ENCODE measurements around the gene EFCAB11.

Gene EFCAB11

GRCh38 chr14:89814126-89814525, 140.4 kb downstream of the EFCAB11 start:
- DNase-seq (ENCODE audit: low read depth in 2 of 2) = no peak

- DNase-seq (ENCODE audit: low read depth in 2 of 2) = no peak
These were observed 140.9 kb downstream of the EFCAB11 start for GRCh38 chr14:89813617-89814031.

- DNase-seq (ENCODE audit: low read depth in 2 of 2) = no peak
These were observed 142.5 kb downstream of the EFCAB11 start for GRCh38 chr14:89811954-89812575.

DNA sequence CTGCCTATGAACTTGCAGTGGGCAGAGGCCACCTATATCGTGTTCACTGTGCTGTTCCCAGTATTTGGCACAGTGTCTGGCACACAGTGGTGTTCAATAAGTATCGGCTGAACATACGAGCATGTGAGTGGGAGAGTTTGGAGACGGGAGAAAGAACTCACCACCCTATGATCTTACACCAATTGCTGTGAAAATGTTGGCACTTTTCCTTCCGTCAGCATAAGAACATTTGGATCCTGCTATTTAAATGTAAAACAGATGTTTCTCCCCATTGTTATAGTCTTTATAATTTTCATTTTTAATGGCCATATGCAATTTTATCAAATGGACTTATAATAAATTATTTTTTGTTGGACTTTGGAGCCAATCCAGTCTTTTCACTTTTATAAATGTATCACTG, 144.4 kb downstream of the EFCAB11 start:
- DNase-seq (ENCODE audit: low read depth in 2 of 2) = no peak

GRCh38 chr14:89807892-89808291, 146.6 kb downstream of the EFCAB11 start:
- no peak for DNase-seq (ENCODE audit: low read depth in 2 of 2)

- no peak for DNase-seq (ENCODE audit: low read depth in 2 of 2)
These were observed 147.4 kb downstream of the EFCAB11 start for GRCh38 chr14:89807151-89807550.

DNA sequence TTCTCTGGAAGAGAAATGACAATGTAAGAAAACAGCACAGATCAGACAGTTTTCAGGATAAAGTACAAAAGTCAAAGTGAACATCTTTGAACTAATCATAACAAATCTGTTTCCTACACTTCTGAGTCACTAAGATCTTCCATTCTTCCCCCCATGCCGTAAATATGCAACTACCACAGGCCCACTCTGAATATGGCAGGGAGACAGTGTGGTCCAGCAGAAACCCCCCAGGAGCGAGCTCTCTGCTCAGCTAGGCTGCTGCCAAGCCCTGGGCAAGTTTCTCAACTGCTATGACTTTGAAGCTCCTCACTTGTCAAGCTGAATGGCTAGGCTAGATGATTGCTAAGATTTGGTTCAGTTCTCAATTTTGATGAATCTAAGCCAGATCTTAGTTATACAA, 148.1 kb downstream of the EFCAB11 start:
- no peak for DNase-seq (ENCODE audit: low read depth in 2 of 2)

DNA sequence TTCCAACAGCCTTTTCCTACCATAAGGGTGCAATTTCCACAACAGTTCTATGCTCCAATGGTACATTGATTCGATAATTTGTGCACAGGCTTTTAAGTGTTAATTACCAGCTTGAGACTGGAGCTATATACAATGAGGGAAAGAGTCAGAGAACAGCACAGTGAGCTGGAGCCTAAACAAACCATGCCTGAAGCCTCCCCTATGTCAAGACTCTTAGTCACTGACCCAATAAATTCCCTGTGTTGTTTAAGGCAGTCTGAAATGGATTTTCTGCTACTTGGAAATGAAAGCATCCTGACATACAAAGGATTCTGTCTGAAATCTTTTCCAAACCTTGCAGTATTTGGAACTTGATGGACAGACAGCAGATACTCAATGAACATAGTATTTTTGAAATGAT, 149.0 kb downstream of the EFCAB11 start:
- DNase-seq (ENCODE audit: low read depth in 2 of 2) = no peak

DNA sequence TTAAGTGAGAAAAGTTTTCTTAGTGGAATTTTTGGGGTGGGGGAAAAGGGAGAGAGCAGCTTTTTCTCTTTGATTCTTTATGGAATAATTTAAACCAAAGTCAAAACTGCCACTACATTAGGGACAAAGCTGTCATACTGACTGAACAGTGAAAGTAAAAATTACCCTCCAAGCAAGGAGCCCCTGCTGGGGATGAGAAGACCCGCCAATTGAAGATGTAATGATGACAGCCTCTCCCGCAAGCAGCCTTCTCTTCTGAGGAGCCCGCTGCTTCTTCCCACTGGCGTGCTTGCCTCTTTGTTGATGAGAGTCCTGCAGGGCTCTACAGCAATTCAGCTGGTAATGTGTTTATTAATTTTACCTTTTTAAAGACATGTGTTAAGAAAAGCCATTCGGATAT, 151.0 kb downstream of the EFCAB11 start:
- no peak for DNase-seq (ENCODE audit: low read depth in 2 of 2)

DNA sequence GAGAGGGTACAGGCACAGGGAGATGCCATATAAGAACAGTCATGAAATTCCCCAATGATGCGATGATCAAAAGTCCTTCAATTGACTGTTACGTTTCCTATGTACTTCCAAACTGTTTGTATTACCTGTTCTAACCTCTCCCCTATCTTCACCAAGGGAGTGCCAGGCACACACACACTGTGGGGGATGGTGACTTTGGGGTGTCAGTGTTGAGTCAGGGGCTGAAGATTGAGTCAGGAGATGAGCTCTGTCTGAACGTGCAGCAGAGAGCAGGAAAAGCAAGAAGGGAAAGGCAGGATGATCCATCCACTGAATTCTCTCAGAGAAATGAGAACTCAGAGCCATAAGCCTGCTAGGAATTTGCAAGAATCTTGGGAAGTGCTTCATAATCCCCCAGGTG, 153.4 kb downstream of the EFCAB11 start:
- no peak for DNase-seq (ENCODE audit: low read depth in 2 of 2)

GRCh38 chr14:89798212-89798773, 156.2 kb downstream of the EFCAB11 start:
- DNase-seq (ENCODE audit: low read depth in 2 of 2) = no peak

DNA sequence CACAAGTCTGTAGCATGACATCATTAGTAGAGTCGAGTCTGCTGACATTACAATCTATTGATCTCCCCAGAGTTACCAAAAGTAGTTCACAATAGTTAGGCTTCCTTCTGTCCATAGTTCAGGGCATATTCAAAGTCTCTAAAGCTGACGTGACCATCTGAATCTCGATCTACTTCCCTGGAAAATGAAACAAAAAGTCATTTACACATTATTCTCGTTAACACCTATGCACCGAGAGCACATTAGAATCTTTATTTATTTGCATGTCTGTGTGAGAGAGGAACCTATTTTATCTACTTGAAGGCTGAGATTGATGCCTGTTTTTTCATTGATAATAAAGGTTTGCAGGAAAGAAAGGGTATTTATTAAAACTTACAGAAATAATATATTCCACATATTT, 157.4 kb downstream of the EFCAB11 start:
- DNase-seq (ENCODE audit: low read depth in 2 of 2) = no peak

DNA sequence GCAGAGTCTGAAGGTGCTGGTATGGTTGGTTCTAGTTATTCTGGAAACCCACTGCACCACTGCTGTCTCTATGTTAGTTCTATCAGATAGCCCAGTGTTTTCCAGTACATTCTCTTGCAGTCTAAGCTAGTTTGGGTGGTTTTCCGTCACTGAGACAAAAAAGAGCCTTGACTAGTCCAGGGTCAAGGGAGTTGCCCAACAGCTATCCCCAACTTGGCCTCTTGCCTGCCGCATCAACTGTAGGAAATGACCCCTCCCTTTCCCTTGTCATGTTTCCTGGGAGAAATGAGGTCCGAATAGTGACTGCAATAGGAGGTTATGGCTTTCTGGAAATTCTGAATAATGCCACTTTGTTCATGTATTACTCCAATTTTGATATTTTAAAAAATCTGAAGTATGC, 160.4 kb downstream of the EFCAB11 start:
- DNase-seq (ENCODE audit: low read depth in 2 of 2) = no peak

DNA sequence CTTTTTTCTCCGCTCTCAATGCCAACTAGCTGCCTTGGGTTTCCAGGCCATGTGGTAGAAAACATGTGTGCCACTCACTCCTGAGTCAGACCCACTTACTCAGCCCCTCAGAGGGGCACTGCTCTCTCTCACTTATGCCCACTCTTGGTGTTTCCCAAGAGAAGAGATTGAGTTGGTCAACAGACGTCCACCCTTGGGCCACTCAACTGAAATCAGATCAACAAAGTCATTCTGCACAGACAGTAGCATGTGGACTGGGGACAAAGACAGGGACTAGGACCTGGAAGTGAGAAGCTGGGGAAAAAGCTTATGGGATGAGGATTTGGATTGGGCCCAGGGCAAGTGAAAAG, 161.2 kb downstream of the EFCAB11 start:
- DNase-seq (ENCODE audit: low read depth in 2 of 2) = no peak

DNA sequence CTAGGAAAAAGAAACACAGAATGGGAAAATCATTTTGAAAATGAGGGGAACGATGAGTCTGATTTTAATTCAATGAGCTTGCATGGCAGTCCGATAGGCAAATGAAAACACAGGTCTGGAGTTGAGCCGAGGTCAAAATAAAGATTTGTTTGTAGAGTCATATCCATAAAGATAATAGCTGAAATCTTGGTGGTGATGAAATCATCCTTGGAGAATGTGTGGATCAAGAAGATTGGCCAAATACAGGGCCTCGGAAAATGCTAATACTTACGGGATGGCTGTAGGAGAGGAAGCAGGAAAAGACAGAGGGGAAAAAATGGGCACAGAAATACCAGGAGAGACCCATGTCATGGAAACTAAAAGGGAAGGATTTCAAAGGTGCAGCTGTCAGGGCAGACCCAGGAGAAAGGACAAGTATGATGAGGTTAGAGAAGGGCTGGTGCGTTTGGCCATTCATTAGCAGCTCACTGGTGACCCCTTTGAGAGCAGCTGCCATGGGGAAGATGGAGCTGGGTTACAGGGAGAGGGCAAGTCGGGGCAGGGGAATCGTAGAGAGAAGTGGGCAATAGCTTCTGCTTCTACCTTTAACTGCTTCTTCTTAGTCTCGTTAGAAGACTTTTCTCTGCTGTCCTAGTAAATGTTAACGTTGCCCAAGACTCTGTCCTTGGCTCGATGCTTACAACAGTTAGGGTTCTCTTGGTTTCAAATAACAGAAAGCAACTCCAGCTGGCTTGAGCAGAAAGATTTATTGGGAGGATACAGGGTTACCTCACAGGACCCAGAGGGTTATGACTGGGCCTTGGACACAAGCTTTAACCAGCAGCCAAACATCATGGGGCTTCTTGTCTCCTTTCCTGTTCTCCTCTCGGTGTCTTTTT, 161.8 kb downstream of the EFCAB11 start:
- DNase-seq (ENCODE audit: low read depth in 2 of 2) = no peak

DNA sequence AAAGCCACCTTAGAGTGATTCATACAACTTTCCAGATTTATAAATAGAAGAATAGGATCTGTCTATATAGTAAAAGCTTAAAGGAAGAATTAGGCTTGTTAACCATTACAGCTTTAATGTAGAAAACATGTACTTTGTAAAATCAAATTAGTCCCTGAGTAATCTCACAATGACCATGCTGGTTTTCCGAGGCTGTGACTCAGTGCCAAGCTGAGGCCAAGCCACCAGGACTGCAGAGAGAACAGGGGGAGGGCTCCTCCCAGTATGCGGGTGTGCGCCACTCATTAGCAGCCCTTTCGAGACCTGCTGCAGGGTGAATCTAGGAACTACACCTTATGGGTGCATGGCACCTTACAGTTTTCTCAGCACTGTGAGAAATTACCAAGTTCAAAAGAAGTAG, 167.0 kb downstream of the EFCAB11 start:
- no peak for DNase-seq (ENCODE audit: low read depth in 2 of 2)

DNA sequence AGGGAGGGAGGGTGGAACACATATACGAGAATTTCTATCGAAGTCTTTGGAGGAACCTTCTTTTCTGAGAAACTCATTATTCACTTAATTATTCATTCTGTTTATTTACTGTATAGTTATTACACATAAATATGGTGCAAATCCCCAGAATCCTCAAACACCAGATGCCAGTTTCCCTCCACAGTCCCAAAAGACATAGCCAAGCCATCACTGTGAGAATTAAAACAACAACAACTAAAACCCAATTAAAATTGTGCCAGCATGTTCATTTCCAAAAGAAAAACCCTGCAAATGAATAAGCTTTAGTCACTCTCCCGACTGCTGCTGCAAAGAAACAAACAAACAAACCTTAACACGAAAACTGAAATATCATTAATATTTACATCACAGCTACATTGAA, 173.5 kb downstream of the EFCAB11 start:
- DNase-seq (ENCODE audit: low read depth in 2 of 2) = no peak

DNA sequence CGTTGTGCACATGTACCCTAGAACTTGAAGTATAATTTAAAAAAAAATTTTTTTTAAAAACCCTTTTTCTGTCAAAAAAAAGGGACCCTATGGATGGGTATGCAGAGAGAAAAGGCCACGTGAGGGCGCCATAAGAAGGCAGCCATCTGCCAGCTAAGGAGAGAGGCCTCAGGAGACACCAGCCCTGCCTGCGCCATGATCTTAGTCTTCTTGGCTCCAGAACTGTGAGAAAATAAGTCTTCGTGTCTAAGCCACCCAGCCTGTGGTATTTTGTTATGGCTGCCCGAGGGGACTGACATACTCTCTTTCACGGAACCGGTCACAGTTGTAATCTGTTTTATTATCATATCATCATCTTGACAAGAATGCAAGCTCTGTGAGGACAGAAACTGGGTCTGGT, 174.8 kb downstream of the EFCAB11 start:
- no peak for DNase-seq (ENCODE audit: low read depth in 2 of 2)

- no peak for DNase-seq (ENCODE audit: low read depth in 2 of 2)
These were observed 178.6 kb downstream of the EFCAB11 start for GRCh38 chr14:89775946-89776345.

GRCh38 chr14:89775151-89775550, 179.4 kb downstream of the EFCAB11 start:
- DNase-seq (ENCODE audit: low read depth in 2 of 2) = no peak

GRCh38 chr14:89773644-89774316, 180.8 kb downstream of the EFCAB11 start:
- peak; percentile 27 to 39 for DNase-seq (ENCODE audit: low read depth in 2 of 2)

GRCh38 chr14:89773151-89773550, 181.4 kb downstream of the EFCAB11 start:
- DNase-seq (ENCODE audit: low read depth in 2 of 2) = no peak

GRCh38 chr14:89771251-89771650, 183.3 kb downstream of the EFCAB11 start:
- DNase-seq (ENCODE audit: low read depth in 2 of 2) = no peak
